ENCODE results near the gene NDUFB6. TPM values are rescaled to one million over a fixed set of nuclear protein-coding genes. Genes with fewer than 3 reads are reported as not detected.
A peak's percentile ranks its signal among the peaks of the same experiment; 100 is the strongest.

The NDUFB6 gene
- total RNA-seq, 1 donor from 2014 or later: 28.0 TPM

DNA sequence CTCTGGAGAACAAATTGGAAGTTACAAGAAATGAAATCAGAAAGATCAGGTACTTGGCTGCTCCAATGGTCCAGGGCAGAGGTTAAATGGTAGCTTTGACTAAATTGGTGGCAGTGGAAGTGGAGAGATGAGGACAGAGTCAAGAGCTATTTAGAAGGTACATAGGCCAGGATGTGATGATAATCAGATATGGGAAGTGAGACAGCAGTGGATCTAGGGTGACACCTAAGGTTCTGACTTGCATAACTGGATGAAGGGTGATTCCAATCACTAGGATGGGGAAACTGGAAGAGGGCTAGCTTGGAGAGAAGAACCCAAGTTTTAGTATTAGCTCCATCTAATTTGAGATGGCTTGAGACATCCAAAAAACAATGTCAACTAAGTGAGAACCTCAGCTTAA lies 24.0 kb upstream of the NDUFB6 start:
- H3K36me3 ChIP-seq: no peaks in the 10 kb centered on the region
- H3K27ac ChIP-seq: no peak overlapping the region
- no peaks in the 10 kb centered on the region for H3K9me3 ChIP-seq
- H3K4me3 ChIP-seq: no peak overlapping the region
- no peaks in the 10 kb centered on the region for H3K27me3 ChIP-seq
- DNase-seq (ENCODE audit: extremely low spot score in 2 of 2): no peak
- TF ChIP-seq POLR2A (IDR thresholded peaks at IDR 0.05): no peak
- TF ChIP-seq, protein P1, sequence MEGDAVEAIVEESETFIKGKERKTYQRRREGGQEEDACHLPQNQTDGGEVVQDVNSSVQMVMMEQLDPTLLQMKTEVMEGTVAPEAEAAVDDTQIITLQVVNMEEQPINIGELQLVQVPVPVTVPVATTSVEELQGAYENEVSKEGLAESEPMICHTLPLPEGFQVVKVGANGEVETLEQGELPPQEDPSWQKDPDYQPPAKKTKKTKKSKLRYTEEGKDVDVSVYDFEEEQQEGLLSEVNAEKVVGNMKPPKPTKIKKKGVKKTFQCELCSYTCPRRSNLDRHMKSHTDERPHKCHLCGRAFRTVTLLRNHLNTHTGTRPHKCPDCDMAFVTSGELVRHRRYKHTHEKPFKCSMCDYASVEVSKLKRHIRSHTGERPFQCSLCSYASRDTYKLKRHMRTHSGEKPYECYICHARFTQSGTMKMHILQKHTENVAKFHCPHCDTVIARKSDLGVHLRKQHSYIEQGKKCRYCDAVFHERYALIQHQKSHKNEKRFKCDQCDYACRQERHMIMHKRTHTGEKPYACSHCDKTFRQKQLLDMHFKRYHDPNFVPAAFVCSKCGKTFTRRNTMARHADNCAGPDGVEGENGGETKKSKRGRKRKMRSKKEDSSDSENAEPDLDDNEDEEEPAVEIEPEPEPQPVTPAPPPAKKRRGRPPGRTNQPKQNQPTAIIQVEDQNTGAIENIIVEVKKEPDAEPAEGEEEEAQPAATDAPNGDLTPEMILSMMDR (IDR thresholded peaks at IDR 0.05): no peak
- TF ChIP-seq POLR2AphosphoS5 (IDR thresholded peaks at IDR 0.05; ENCODE audit: insufficient read depth in 1 of 2, low read depth in 1 of 2): no peak
- intact Hi-C loops (cut with DNase I): no loop called here
- no peaks in the 10 kb centered on the region for H3K4me1 ChIP-seq

DNA sequence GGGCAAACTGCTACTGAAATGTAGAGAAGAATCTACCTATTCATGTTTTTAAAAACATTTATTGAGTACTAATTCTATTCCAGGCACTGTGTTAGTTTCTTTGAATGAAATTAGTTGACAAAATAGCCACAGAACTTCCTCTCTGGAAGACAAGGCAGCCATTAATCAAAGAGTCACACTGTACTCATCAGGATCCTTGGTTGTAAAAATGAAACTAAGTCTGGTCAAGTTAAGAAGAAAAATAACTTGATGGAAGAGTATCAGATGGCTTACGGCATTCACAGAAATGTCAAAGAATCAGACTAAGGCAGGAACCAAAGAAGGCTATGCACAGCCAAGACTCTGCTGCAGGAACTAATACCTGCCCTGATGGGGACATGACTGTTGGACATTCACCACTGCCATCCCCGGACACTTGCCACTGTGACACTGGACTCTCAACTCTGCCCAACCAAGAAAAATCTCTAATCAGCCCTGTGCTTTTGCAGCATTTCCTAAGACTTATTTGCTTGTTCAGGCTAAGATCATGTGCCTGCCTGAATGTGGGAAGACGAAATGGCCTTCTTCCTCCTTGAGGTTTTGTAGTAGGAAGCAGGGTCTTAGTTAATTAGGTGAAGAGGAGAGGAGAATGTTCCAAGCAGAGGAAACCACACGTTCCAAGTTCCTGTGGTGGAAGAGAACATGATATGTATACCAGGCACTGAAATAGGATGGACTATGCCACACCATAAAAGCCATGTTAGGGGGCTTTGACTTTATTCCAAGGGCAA lies 23.3 kb upstream of the NDUFB6 start:
- Histone ChIP-seq H3K9me3 (no peaks in the 10 kb centered on the region), H3K27me3 (no peaks in the 10 kb centered on the region), H3K4me1 (no peaks in the 10 kb centered on the region), H3K27ac (no peak overlapping the region), H3K4me3 (no peak overlapping the region), H3K36me3 (no peaks in the 10 kb centered on the region)
- DNase-seq (ENCODE audit: extremely low spot score in 2 of 2): no peak
- intact Hi-C loops (cut with DNase I): no loop called here
- no peak for TF ChIP-seq POLR2A (IDR thresholded peaks at IDR 0.05)
- TF ChIP-seq, protein P1 (IDR thresholded peaks at IDR 0.05): no peak
- TF ChIP-seq POLR2AphosphoS5 (IDR thresholded peaks at IDR 0.05; ENCODE audit: insufficient read depth in 1 of 2, low read depth in 1 of 2): no peak

DNA sequence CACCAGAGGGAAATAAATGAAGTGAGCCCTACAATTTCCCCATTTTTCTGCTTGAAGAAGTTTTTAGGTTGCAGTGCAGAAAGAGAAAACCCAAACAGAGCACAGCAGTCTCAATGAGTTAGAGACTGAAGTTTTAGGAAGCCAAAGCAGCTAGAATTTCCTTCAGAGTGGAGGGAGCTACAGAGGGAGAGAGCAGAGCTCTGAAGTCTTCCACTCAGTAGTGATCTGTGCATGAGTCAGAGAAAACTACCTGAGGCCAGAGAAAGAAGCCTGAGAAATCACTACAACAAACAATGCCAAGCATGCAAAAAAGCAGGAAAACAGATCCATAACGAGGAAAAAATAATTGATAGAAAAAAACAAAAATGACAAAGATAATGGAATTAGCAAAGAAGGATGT lies 17.9 kb upstream of the NDUFB6 start:
- Histone ChIP-seq H3K4me1 (no peaks in the 10 kb centered on the region), H3K9me3 (no peaks in the 10 kb centered on the region), H3K4me3 (no peak overlapping the region), H3K27me3 (no peaks in the 10 kb centered on the region), H3K27ac (no peak overlapping the region), H3K36me3 (no peaks in the 10 kb centered on the region)
- TF ChIP-seq POLR2AphosphoS5 (IDR thresholded peaks at IDR 0.05; ENCODE audit: insufficient read depth in 1 of 2, low read depth in 1 of 2) (no peak), POLR2A (IDR thresholded peaks at IDR 0.05) (no peak)
- TF ChIP-seq, protein P1 (IDR thresholded peaks at IDR 0.05): no peak
- intact Hi-C loops (cut with DNase I): no loop called here
- no peak for DNase-seq (ENCODE audit: extremely low spot score in 2 of 2)

DNA sequence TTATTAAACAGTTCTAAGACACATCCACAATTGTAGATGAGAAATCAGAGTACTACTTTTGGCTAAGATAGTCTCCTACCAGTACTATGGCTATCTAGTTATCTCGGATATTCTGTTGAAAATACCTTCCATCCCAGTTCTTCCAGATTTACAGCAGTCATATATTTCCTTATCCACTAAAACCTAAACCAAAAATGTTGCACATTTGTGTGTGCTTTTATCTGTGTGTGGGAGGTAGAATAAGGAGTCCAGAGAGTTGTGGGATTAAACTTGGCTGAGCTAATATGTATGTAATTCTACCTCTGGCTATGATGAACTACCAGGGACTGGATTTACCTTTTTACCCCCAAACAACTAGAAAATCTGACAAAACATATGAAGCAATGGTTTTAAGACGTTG lies 17.5 kb upstream of the NDUFB6 start:
- H3K9me3 ChIP-seq: no peaks in the 10 kb centered on the region
- no peak overlapping the region for H3K27ac ChIP-seq
- no peak for TF ChIP-seq POLR2AphosphoS5 (IDR thresholded peaks at IDR 0.05; ENCODE audit: insufficient read depth in 1 of 2, low read depth in 1 of 2)
- TF ChIP-seq, protein P1 (IDR thresholded peaks at IDR 0.05): no peak
- TF ChIP-seq POLR2A (IDR thresholded peaks at IDR 0.05): no peak
- H3K4me1 ChIP-seq: no peaks in the 10 kb centered on the region
- H3K27me3 ChIP-seq: no peaks in the 10 kb centered on the region
- no peak overlapping the region for H3K4me3 ChIP-seq
- no peaks in the 10 kb centered on the region for H3K36me3 ChIP-seq
- no peak for DNase-seq (ENCODE audit: extremely low spot score in 2 of 2)
- intact Hi-C loops (cut with DNase I): no loop called here

DNA sequence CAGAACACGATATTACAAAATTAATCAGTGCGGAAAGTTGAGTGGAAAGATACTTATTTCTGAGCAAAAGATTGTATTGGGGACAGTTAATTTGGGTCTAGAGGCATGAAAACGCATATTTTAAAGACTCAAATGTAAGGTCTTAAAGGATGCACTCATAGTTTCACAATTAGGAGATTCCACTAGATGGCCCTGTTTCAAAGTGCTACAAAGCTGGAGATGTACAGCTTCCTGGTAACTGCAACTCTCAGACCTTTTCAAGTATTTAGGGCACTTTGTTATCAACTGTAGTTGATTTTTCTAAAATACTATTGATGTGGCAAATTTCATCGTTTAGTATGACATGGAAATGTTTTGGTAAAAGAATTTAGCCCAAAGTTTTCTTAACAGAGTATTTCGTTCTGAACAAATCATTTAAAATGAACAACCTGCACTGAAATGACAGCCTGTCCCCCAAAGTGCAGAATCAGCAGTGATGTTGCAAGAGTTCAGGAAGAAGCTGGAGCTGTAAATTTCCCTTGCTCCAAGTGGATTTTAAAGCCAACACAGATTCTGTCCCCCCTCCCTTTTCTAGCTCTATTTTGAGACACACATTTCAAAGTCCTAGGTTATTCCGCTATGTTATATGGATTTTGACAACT lies 16.2 kb upstream of the NDUFB6 start:
- Histone ChIP-seq H3K4me3 (no peak overlapping the region), H3K4me1 (no peaks in the 10 kb centered on the region), H3K27ac (no peak overlapping the region), H3K27me3 (no peaks in the 10 kb centered on the region), H3K9me3 (no peaks in the 10 kb centered on the region), H3K36me3 (no peaks in the 10 kb centered on the region)
- DNase-seq (ENCODE audit: extremely low spot score in 2 of 2): no peak
- intact Hi-C loops (cut with DNase I): no loop called here
- TF ChIP-seq, protein P1 (IDR thresholded peaks at IDR 0.05): peak in 1 of 3 experiments; percentile 17
- TF ChIP-seq POLR2A (IDR thresholded peaks at IDR 0.05): no peak
